Measurements from ENCODE around the gene DNMT1.

The DNMT1 gene

DNA sequence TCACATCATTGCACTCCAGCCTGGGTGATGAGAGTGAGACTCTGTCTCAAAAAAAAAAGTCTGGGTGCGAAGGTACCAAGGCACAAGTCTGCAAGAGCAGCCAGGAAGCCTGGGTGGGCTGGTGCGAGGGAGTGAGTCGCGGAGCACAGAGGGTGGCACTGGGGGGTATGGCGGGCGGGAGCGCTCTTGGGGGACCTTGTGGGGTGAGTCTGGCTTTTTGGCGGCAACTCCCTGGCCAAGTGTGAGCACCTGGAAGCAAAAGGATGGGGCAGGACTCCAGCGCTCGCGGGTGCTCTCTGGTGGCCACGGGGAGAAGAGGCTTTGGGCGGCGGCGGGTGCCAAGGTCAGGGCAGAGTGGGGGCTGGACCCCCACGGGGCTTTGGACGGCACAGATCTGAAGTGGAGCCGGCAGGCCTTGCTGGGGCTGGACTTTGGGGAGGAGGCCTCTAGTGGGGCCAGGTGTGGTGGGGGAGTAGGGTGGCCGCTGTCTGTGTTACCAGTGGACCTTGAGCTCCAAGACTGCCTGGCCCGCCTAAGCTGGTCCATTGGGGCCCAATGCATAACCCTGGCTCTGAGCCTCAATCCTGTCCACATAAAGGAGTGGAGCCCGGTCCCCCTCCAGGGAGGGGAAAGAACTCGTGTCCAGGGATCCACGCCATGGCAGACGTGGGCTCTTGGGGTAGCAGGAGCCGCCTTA, 81.7 kb downstream of the DNMT1 start:
- peak; percentile 29 to 80 (median 60) for DNase-seq

GRCh38 chr19:10112037-10112761, 82.6 kb downstream of the DNMT1 start:
- DNase-seq = peak in 4 of 5 experiments; percentile 30 to 87 (median 53)

DNA sequence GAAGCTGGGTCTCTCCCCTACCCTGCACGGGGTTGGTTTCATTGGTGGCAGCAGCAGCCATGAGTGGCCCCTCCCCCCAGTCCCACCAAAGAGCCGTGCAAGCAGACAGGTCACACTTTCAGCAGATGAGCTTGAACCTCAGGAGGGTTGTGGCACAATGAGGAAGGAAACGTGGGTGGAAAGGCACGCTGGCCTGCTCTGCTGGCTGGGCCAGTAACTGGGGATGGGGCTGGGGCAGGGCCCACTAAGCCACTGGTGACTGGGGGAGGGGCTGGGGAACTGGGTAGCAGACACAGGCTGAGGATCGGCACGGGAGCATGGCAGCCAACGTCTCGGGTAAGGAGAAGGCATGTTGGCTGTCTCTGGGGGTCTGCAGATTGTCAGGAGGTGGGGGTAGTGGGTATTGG, 83.3 kb downstream of the DNMT1 start, which contains the start of gene P2RY11:
P2RY11 (plus strand) TSS at position 289 of the 407 bp plus-strand sequence; CDS start at position 318, 29 bp downstream.
- DNase-seq = peak in 2 of 5 experiments; percentile 58 to 87

DNA sequence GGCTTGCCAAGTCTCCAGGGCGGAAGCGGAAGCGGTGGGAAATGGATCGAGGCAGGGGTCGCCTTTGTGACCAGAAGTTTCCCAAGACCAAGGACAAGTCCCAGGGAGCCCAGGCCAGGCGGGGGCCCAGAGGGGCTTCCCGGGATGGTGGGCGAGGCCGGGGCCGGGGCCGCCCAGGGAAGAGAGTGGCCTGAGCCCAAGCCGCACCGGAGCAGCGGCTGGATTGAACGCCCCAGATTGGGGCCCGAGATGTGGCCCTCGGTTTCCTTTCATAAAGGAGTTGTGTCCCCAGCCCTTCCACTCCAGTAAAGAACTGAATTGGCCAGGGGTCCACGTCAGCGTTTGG, 83.8 kb downstream of the DNMT1 start:
- DNase-seq = no peak

DNA sequence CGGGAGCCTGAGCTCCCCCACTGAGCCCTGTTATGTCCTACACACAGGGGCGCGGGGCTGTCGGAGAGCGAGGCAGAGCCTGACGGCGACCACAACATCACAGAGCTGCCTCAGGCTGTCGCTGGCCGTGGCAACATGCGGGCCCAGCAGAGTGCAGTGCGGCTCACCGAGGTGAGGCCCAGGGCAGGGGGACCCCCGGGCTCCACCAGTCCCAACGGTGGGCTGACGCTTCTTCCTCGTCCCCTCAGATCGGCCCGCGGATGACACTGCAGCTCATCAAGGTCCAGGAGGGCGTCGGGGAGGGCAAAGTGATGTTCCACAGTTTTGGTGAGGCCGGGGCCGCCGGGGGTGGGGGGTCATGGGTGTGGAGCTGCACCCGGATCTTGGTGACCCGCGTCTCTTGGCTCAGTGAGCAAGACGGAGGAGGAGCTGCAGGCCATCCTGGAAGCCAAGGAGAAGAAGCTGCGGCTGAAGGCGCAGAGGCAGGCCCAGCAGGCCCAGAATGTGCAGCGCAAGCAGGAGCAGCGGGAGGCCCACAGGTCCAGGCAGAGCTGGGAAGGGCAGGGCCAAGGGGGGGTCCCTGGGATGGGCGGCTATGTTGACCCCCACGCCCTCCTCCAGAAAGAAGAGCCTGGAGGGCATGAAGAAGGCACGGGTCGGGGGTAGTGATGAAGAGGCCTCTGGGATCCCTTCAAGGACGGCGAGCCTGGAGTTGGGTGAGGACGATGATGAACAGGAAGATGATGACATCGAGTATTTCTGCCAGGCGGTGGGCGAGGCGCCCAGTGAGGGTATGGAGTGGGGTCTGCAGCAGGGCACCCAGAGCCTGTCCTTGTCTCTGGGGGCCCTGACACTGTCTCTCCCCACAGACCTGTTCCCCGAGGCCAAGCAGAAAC, 84.4 kb downstream of the DNMT1 start:
- no peak for DNase-seq

GRCh38 chr19:10109528-10109927, 85.2 kb downstream of the DNMT1 start:
- no peak for DNase-seq

DNA sequence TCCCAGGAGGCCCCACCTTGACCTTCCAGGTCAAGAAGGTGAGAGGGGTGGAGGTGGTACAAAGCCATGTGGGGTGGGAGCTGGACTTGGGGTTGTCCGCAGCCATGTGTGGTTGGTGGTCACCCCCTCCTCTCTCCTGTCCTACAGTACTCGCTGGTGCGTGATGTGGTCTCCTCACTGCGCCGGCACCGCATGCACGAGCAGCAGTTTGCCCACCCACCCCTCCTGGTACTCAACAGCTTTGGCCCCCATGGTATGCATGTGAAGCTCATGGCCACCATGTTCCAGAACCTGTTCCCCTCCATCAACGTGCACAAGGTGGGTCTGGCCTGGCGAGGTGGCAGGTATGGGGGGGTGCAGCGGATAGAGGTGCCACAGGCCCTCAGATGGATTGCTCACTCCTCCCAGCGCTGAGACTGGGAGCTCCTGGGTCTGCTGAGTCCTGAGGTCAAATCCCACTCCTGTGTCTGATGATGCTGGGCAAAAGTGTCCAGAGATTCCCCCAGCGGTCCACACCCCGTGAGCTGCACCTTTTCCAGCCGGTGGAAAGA, 86.9 kb downstream of the DNMT1 start:
- DNase-seq = no peak

DNA sequence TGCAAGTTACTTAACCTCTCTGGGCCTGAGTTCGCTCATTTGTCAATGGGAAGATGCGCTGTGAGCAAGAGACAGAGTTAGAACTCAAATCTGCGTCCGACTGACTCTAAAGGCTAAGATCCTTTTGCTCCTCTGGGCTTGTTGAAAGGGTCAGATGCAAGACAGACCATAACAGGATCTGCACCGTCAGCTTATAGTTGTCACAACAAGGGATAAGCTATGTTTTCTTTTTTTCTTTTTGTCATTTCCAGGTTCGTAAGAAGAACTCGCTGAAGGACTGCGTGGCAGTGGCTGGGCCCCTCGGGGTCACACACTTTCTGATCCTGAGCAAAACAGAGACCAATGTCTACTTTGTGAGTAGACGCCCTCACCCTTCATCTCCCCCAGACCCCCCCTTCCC, 87.5 kb downstream of the DNMT1 start:
- DNase-seq = no peak

- DNase-seq = peak; percentile 91 to 99 (median 96)
Observed at GRCh38 chr19:10106100-10106936, 88.4 kb downstream of the DNMT1 start, which contains the start of gene PPAN. TSS of gene PPAN (plus strand) at chr19:10106362. CDS start at chr19:10106395, 33 bp downstream.

GRCh38 chr19:10105509-10106099, 89.1 kb downstream of the DNMT1 start:
- peak in 3 of 5 experiments; percentile 44 to 73 (median 70) for DNase-seq

DNA sequence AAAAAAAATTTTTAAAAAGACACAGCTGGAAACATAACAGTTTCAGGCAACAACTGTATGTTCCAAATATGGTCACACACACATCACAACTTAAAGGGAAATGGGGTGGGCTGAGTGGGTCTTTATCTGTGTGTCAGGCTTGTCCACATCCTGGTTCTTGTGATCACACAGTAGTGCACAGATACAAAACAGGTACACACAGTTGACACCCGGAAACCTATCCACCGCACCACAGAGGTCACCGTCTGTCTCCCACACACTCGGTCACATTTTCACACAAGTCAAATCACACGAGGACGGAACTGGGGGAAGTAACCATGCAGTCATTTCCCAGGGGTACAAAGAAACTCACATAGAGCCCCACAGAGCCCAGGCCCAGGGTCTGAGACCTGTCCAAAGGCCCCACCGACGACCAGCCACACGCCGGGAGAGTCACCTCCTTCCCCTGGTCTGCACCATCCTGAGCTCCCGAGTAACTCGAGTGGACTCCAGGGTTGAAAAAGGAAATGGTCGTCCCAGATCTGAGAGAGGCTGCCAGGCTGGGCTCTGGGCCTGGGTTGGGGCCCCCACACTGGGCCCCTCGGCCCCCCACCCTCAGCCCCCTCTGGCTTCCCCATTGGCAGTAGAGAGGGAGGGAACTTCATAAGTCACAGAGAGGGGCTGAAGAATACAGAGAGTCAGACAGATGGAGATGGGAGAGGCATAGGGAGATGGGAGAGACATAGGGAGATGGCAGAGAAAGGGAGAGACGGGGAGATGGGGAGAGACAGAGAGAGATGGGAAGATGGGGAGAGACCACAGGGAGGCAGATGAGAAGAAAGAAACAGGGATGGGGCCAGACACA, 89.9 kb downstream of the DNMT1 start:
- peak; percentile 27 to 99 (median 67) for DNase-seq

DNA sequence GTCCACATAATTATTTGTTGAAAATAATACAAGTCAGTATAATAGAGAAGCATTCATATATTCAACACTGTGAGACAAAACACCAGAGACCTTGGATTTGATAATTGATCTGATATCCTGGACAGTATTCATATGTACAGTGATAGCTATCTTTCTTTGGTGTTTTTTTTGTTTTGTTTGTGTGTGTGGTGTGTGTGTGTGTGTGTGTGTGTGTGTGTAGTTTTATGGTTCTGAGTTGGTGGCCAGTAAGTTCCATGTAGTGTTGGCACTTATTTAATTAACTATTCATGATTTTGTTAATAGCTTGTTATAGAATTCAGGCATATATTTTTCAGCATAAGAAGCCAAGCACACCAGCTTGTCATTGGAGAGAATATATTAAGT, 90.6 kb downstream of the DNMT1 start:
- DNase-seq = peak in 1 of 5 experiments; percentile 72

DNA sequence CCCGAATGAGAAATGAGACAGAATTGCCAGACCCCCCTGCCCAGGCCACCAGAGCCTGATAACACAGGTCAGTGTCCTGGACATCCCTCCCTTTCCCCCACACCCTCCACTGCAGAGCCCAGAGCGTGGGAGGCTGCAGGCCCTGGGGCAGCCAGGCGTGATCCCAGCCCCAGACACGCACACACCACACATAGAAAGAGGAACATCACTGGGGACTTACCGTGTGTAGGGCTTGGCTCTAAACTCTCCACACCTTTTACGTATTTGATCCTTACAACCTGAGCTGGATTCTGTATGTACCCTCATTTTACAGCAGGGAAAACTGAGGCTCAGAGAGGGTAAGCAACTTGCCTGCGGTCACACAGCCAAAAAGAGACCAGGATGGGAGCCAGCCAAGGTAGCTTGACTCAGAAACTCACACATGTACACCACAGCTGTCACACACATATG, 91.9 kb downstream of the DNMT1 start:
- no peak for DNase-seq

- no peak for DNase-seq
Observed at GRCh38 chr19:10100163-10100785, 94.5 kb downstream of the DNMT1 start.

DNA sequence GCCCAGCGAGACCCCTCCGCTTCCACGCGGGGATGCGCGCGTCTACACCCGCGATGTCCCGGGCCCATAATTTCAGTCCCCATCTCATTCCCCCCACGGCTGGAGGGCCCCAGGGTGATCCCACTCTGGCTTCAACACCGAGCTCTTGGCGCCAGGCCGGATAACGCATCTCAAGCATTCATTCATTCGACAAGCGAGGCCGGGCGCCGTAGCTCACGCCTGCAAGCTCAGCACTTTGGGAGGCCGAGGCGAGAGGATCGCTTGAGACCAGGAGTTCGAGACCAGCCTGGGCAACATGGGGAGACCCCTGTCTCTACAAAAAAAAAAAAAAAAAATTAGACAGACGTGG, 98.2 kb downstream of the DNMT1 start:
- no peak for DNase-seq

DNA sequence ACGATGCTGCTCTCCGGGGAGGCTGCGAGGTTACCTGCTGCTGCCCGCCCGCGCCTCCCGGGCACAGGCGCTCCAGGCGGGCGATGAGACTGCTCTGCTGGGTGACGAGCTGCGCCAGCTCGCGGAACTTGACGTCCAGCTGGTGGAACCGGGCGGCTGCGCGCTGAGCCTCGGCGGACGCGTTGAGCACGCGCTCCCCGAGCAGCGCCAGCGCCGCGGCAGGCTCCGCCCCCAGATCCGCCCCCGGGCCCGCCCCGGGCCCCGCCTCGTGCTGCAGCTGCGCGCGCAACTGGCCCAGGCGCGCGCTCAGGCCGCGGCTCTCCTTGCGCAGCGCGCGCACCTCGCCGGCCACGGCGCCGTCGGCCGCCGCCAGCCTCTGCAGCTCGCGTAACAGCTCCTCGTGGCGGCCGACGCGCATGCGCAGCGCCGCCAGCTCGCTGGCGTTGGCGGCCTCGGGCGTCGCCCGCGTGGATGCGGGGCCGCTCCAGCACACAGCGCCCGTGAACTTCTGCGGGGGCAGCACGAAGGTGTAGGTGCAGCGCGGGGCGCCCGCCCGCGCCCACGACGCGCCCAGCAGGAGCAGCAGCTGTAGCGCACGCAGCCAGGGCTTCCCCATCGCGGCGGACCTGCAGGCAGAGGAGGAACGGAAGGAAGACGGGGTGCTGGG, 98.7 kb downstream of the DNMT1 start:
- DNase-seq = peak; percentile 79 to 96 (median 87)

- no peak for DNase-seq
Observed at GRCh38 chr19:10095622-10095947, 99.2 kb downstream of the DNMT1 start.

GRCh38 chr19:10093295-10094186, 101.2 kb downstream of the DNMT1 start:
- no peak for DNase-seq

Measured in T-helper 2 cell (primary cell).